OCI-LY3 (cell line): Measurements from ENCODE around the gene NLRX1.

Source experiments
- EZH2phosphoT487 ChIP-seq: fragments of 200-600 bp; shearing (Covaris generic); IDR thresholded peaks from 2 replicates; pipeline ENCODE4 v1.6.1; 2018; ENCODE audit warnings: antibody characterized with exemption, mixed run types, low read depth
- TF ChIP-seq, protein P1 (sequence below): fragments of 200-600, 300-600 bp; sonication (generic); IDR thresholded peaks from 2 replicates; pipeline ENCODE4 v1.5.1; 2014; ENCODE audit warnings: antibody characterized with exemption, low read length, low read depth

DNA sequence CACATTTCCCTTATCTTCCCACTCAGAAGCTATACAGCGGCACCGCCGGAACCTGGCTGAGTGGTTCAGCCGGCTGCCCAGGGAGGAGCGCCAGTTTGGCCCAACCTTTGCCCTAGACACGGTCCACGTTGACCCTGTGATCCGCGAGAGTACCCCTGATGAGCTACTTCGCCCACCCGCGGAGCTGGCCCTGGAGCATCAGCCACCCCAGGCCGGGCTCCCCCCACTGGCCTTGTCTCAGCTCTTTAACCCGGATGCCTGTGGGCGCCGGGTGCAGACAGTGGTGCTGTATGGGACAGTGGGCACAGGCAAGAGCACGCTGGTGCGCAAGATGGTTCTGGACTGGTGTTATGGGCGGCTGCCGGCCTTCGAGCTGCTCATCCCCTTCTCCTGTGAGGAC lies 4.9 kb downstream of the NLRX1 start:
- TF ChIP-seq EZH2phosphoT487: no peak
- TF ChIP-seq, protein P1, sequence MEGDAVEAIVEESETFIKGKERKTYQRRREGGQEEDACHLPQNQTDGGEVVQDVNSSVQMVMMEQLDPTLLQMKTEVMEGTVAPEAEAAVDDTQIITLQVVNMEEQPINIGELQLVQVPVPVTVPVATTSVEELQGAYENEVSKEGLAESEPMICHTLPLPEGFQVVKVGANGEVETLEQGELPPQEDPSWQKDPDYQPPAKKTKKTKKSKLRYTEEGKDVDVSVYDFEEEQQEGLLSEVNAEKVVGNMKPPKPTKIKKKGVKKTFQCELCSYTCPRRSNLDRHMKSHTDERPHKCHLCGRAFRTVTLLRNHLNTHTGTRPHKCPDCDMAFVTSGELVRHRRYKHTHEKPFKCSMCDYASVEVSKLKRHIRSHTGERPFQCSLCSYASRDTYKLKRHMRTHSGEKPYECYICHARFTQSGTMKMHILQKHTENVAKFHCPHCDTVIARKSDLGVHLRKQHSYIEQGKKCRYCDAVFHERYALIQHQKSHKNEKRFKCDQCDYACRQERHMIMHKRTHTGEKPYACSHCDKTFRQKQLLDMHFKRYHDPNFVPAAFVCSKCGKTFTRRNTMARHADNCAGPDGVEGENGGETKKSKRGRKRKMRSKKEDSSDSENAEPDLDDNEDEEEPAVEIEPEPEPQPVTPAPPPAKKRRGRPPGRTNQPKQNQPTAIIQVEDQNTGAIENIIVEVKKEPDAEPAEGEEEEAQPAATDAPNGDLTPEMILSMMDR: no peak
